Measurements from ENCODE around the gene FANCF.
A peak's percentile ranks its signal among the peaks of the same experiment; 100 is the strongest.

The FANCF gene

GRCh38 chr11:22624742-22625447, 728 bp downstream of the FANCF start:
- peak; percentile 31 to 41 for DNase-seq

GRCh38 chr11:22617868-22618267, 7.8 kb downstream of the FANCF start:
- DNase-seq = no peak

GRCh38 chr11:22603933-22604332, 21.7 kb downstream of the FANCF start:
- DNase-seq = no peak

GRCh38 chr11:22602504-22602903, 23.1 kb downstream of the FANCF start:
- no peak for DNase-seq

DNA sequence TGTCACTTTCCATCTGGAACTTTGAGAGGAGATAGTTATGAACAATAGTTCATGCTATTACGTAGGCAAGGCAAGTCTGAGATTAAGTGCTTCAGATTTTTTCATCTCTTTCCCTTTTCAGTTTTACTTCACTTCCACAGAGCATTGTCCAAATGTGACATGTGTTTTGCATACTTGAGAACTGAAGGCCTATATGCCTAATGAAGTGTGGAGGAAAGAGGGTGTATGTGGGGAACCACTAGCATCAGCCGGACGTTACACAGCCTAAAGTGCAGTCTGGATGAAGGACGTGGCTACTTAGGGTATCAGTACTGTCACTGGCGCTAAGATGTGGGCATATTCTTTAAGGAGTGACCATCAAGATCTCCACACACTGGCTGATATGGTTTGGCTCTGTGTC, 26.2 kb downstream of the FANCF start:
- no peak for DNase-seq

DNA sequence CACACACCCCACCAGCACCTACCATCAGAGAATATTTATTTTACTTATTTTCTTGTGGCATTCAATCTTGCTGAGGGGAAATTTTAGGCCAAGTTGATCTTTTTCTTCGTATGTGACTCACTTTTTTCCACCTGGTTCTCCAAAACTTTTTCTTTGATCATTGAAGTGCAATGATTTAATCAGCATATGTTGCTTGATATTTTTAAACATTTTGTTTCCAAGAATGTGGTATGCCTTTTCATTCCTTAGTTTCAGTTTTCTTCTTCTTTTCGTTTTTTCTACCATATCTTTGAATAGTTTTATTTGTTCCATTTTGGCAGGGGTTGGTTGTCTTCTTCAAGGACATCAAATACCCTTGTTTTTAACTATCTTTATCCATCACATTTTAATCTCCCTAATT, 28.6 kb downstream of the FANCF start:
- DNase-seq = no peak

GRCh38 chr11:22584976-22585375, 40.6 kb downstream of the FANCF start:
- DNase-seq = no peak

DNA sequence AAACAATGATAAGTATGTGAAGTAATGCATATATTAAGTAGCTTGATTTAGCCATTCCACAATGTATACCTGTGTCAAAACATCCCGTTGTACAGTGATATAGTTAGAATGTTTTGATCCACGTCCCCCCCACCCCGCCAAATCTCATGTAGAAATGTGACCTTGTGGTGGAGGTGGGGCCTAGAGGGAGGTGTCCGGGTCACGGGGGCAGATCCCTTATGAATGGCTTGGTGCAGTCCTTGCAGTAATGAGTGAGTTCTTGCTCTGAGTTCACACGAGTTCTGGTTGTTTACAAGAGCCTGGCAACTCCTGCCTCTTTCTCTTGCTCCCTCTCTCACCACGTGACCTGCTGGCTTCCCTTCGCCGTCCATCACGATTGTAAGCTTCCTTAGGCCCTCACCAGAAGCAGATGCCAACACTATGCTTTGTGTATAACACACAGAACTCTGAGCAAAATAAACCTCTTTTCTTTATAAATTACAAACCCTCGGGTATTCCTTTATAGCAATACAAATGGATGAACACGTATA, 41.6 kb downstream of the FANCF start:
- DNase-seq = no peak

GRCh38 chr11:22582151-22582410, 43.5 kb downstream of the FANCF start:
- DNase-seq = no peak

DNA sequence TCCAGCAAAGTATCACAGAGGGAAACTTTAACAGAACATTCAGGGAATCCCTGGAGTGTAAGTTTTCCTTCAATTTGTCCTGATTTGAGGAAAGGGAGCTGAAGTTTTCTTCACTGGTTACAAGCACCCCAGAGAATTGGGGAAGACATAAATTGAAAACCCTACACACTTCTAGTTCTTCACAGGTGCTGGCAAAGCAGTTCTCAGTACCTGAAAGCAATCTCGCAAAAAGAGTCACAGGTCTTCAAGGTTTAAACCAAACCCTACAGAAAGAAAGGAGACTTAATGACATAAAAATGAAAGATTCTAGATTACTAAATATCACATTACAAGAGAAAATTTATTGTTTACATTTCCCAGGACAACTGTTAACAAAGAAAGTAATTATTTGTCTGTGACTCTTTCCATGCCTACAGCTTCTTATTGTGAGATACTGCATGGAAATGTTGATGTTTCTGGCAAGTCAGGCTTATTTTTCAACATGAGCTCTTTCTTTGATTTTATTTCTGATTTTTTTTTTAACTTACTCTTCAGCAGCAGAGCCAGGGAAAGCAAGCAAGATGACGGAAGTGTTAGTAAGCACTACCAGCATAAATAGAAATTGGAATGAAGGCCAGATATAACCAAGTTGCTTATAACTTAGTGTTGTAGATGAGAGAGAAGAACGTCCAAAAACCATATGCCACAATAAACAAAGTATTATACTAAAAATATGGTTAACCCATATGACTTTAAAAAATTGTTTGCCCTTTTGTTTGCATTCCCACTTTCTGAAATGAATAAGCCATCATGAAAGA, 44.1 kb downstream of the FANCF start:
- DNase-seq = no peak

- DNase-seq = no peak
These were observed 47.8 kb downstream of the FANCF start for GRCh38 chr11:22577854-22578253.

Data from inflammatory macrophage treated with lipopolysaccharide for 1 hour (primary cell).